ENCODE data around the gene IFT25.
"Not testable (repeated sequence)": the region's sequence is repeated elsewhere in the genome, so short reads cannot be mapped to it uniquely, and the experiment has no call there.

Gene IFT25

GRCh38 chr1:53945433-53946251, at the start of gene IFT25:
Gene IFT25, minus strand, starts transcription at chr1:53945699. Its CDS starts 5,617 bp downstream, at chr1:53940082.
- in situ Hi-C loops (cut with HindIII; ENCODE audit: low sequenced_read_pairs) = no loop called here

- in situ Hi-C loops (cut with HindIII; ENCODE audit: low sequenced_read_pairs) = not testable (repeated sequence)
Measured at GRCh38 chr1:53994516-53994915, 49.0 kb upstream of the IFT25 start.

GRCh38 chr1:53992085-53992874, 46.8 kb upstream of the IFT25 start:
- in situ Hi-C loops (cut with HindIII; ENCODE audit: low sequenced_read_pairs) = no loop called here

DNA sequence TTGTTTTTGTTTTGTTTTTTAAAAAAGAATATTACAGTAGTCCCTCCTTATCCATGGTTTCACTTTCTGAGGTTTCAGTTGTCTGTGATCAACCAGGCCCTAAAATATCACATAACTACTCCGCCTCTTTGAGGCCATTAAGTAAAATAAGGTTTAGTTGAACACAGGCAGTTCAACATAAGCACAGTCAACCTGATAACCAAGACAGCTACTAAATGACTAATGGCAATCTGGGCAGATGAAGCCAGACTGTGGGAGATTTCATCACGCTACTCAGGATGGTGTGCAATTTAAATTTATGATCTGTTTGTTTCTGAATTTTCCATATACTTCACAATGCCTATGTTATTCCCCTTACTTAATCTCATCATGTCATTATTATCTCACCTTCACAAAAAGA, 42.4 kb upstream of the IFT25 start:
- in situ Hi-C loops (cut with HindIII; ENCODE audit: low sequenced_read_pairs) = no loop called here

DNA sequence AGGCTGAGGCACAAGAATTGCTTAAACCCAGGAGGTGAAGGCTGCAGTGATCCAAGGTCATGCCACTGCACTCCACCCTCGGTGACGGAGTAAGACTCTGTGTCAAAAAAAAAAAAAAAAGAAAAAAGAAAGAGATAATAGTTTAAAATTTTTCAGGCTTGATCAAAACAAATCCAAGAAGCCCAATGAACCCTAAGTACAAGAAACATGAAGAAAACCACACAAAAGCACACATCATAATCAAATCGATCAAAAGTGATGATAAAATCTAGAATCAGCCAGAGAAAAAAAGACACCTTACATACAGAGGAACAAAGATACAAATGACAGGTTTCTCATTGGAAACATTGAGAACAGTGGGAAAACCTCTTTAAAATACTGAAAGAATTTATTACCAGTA, 41.0 kb upstream of the IFT25 start:
- in situ Hi-C loops (cut with HindIII; ENCODE audit: low sequenced_read_pairs) = no loop called here

DNA sequence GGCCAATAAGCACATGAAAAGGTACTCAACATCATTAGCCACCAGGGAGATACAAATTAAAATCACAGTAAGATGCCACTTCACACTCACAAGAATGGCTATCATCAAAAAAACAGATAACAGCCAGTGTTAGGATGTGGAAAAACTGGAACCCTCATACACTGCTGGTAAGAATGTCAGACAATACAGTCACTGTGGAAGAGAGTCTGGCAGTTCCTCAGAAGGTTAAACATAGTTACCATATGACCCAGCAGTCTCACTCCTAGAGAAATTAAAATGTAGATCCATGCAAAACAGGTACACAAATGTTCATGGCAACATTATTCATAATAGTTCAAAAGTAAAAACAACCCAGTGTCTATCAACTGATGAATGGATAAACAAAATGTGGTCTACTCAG, 39.2 kb upstream of the IFT25 start:
- in situ Hi-C loops (cut with HindIII; ENCODE audit: low sequenced_read_pairs) = no loop called here

DNA sequence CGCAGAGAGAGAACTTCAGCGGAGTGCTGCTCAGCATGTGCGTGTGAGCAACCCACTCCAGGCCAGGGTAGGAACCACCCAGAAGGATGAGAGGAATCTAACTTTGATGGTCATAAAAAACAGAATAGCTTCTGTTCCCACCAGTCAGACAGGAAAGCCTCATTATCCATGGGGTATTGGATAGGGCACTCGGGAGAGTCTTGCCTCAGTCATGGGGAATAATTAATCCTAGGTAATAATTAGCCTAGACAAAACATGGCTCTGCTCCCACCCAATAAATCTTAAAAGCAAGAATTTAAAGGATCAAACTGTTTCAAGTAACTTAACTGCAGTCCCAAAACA, 37.2 kb upstream of the IFT25 start:
- in situ Hi-C loops (cut with HindIII; ENCODE audit: low sequenced_read_pairs) = no loop called here

DNA sequence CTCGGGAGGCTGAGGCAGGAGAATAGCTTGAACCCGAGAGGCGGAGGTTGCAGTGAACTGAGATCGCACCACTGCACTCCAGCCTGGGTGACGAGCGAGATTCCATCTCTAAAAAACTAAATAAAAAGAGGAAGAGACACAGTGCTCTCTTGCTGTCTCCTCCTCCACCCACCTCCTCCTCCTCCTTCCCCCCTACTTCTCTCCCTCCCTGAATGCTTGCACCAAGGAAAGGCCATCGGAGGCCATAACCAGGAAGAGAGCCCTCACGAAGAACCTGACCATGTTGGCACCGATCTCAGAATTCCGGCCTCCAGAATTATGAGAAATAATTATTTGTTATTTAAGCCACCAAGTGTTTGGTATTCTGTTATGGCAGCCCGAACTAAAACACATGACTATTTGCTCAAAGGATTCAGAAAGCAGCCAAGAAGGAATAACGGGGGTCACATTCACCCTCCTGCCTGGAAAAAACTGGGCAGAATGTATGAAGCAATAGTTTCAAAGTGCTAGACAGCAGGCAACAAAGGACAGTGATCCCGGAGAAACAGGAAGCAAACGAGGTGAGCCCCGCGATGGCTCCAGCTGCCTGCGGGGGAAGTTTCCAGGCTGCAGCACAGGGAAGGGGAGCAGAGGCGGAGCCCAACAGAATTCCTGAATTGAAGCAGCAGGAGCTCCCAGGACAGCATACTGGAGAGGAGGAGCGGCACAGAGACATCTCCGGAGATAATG, 36.7 kb upstream of the IFT25 start:
- in situ Hi-C loops (cut with HindIII; ENCODE audit: low sequenced_read_pairs) = no loop called here

- in situ Hi-C loops (cut with HindIII; ENCODE audit: low sequenced_read_pairs) = no loop called here
Measured at GRCh38 chr1:53981220-53981619, 35.7 kb upstream of the IFT25 start.

GRCh38 chr1:53979712-53980450, 34.4 kb upstream of the IFT25 start:
- in situ Hi-C loops (cut with HindIII; ENCODE audit: low sequenced_read_pairs) = no loop called here

DNA sequence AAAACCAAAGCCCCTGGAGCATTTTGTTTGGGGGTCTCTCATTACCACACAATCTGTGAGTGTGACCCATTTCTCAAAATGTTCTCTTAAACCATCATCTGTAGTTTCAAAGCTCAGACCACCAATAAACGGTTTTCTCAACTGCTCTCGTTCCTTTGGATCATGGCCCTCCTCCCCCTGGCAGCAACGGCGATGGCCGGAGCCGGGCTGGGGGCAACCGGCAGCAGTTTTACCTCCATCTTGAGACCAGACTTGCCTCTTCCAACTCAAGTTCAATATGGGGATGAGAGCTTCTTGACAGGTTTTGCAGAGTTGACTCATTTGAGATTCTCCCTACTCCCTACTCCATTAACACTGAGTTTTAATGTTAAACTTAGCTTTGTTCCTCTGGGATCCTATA, 30.4 kb upstream of the IFT25 start:
- in situ Hi-C loops (cut with HindIII; ENCODE audit: low sequenced_read_pairs) = no loop called here

DNA sequence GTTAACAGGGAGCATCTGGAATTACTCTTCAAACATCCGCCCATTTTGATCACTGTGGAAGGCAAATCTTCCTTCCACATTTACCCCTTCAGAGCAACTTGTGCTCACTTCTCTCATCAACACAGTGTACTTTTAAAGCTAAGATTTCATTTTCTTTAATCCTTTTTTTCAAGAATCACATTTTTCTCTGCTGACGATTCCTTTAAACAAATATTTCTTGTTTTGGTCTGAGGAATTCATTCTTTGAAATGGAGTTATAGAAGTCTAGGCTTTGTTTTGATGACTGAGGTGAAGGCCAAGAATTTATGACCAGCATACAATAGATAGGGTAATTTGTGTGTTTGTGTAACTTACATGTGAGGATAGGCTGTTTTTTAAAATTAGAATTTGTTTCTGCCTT, 26.2 kb upstream of the IFT25 start:
- in situ Hi-C loops (cut with HindIII; ENCODE audit: low sequenced_read_pairs) = loop anchor here (5.0 kb wide), 2 partner anchors 41 to 104 kb away; no protein-coding TSS in a partner anchor

DNA sequence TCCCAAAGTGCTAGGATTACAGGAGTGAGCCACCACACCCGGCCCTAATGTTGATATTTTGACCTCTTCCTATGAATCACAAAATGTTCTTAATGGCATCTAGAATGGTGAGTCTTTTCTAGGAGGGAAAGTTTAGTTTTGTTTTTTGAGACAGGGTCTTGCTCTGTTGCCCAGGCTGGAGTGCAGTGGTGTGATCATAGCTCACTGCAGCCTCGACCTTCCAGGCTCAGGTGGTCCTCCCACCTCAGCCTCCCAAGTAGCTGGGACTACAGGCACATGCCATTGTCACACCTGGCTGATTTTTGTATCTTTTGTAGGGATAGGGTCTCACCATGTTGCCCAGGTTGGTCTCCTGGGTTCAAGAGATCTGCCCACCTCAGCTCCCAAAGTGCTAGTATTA, 23.8 kb upstream of the IFT25 start:
- in situ Hi-C loops (cut with HindIII; ENCODE audit: low sequenced_read_pairs) = not testable (repeated sequence)

GRCh38 chr1:53968125-53968513, 22.6 kb upstream of the IFT25 start:
- in situ Hi-C loops (cut with HindIII; ENCODE audit: low sequenced_read_pairs) = no loop called here

GRCh38 chr1:53967409-53968124, 22.1 kb upstream of the IFT25 start:
- in situ Hi-C loops (cut with HindIII; ENCODE audit: low sequenced_read_pairs) = no loop called here

DNA sequence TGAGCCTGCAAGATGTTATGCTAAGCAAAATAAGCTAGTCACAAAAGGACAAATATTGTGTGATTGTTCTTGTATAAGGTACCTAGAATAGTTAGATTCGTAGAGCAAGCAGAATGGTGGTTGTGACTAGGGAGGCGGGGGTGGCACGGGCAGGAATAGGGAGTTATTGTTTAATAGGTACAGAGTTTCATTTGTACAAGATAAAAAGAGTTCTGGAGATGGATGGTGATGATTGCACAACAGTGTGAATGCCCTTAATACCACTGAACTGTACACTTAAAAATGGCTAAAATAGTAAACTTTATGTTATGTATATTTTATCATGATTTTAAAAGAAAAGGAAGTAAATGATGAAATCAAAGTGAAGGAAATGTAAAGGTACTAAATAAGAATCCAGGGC, 21.3 kb upstream of the IFT25 start:
- in situ Hi-C loops (cut with HindIII; ENCODE audit: low sequenced_read_pairs) = no loop called here

DNA sequence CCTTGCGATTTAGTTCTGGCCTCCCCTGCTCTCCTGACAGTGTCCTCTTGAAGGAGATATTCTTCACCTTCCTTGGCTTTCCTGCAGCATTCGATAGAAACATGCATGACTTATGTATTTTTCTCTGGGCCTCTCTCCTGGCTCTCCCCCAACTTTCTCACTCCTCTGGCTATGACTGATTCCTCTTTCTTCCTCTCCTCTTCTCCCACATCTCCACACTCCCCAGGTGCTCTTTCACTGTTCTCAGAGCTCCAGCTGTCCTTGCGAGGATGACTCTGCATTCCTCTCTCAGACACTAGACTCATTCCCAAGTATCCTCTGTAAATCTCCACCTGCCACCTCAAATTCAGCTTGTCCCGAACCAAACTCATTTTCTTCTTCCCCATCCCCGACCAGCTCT, 18.6 kb upstream of the IFT25 start:
- in situ Hi-C loops (cut with HindIII; ENCODE audit: low sequenced_read_pairs) = no loop called here

DNA sequence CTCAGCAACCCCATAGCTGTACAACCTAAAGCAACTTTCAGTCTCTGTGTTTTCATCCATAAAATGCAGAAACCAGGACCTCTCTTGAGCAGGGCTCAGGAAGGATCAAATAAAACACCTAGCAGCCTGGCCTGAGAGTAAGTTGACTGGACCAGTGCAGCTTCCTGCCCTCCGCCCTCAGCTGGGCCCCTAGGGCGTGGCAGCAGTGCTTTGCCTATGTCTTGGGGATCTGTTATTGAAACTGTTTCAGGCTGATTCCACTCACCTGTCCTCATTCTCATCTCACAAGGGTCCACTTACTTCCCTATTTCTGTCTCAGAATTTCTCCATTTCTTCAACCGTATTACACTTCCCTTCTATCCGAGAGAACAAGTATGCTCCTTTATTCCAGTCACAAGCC, 18.0 kb upstream of the IFT25 start:
- in situ Hi-C loops (cut with HindIII; ENCODE audit: low sequenced_read_pairs) = no loop called here

GRCh38 chr1:53962395-53962794, 16.9 kb upstream of the IFT25 start:
- in situ Hi-C loops (cut with HindIII; ENCODE audit: low sequenced_read_pairs) = no loop called here

DNA sequence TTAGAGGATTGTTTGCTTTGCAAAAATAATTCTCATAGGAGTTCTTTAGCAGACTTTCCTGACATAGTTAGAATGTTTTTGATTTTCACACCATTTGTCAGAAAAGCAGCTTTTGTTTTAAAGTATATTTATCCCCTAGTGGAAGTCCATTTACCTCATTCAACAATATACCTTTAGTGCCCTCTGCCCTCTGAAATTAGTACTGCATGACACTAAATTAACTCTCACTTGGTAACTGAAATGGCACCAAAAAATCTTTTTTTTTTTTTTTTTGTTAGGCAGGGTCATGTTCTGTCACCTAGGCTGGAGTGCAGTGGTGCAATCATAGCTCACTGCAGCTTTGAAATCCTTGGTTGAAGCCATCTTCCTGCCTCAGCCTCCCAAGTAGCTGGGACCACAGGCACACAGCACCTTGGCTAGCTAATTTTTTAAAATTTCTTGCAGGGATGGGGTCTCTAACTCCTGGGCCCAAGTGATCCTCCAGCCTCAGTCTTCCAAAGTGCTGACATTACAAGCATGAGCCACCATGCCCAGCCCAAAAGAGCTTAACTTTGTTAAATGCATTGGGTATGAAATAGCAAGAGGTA, 14.3 kb upstream of the IFT25 start:
- in situ Hi-C loops (cut with HindIII; ENCODE audit: low sequenced_read_pairs) = no loop called here
